Endothelial cell of umbilical vein (primary cell): ENCODE measurements around the gene CD8B2.

Source experiments
- EZH2 ChIP-seq: IDR thresholded peaks from 2 replicates; pipeline ENCODE4 v1.6.1; 2012; ENCODE audit warnings: borderline replicate concordance, low read depth, mild to moderate bottlenecking, moderate library complexity, low read length, inconsistent platforms; ENCODE audit not compliant: severe bottlenecking
- FOS ChIP-seq: IDR thresholded peaks from 2 replicates; pipeline ENCODE4 v1.6.1; 2011; ENCODE audit warnings: mild to moderate bottlenecking, low read length, moderate library complexity, borderline replicate concordance; ENCODE audit not compliant: insufficient read depth
- GATA2 ChIP-seq: IDR thresholded peaks from 2 replicates; pipeline ENCODE4 v1.7.0; 2011; ENCODE audit warnings: low read depth, mild to moderate bottlenecking, moderate library complexity, mixed read lengths, low read length; ENCODE audit not compliant: insufficient read length, insufficient read depth
- JUN ChIP-seq: IDR thresholded peaks from 2 replicates; pipeline ENCODE4 v1.6.1; 2011; ENCODE audit warnings: borderline replicate concordance, low read depth; ENCODE audit not compliant: insufficient read length, insufficient read depth
- POLR2A ChIP-seq: IDR thresholded peaks from 2 replicates; pipeline ENCODE4 v1.6.1; 2012; ENCODE audit warnings: low read depth, mild to moderate bottlenecking, control low read depth, low read length
- POLR2AphosphoS5 ChIP-seq: IDR thresholded peaks from 2 replicates; pipeline ENCODE4 v1.6.1; 2012; ENCODE audit warnings: low read depth, mild to moderate bottlenecking, control low read depth, low read length, moderate library complexity; ENCODE audit not compliant: insufficient read depth
- TF ChIP-seq, protein P1 (sequence below), 2 donors: IDR thresholded peaks; 1 replicate in 1 of 2; 2 replicates in 1 of 2; pipeline ENCODE4 v1.5.1; 2011; ENCODE audit warnings: low read length in 2 of 2, mild to moderate bottlenecking in 2 of 2, moderate library complexity in 2 of 2, control low read depth in 1 of 2, inconsistent platforms in 1 of 2, low read depth in 1 of 2; ENCODE audit not compliant: insufficient read depth in 1 of 2; ENCODE audit errors: extremely low read depth in 1 of 2
- TF ChIP-seq, protein P2 (sequence below): IDR thresholded peaks from 2 replicates; pipeline ENCODE4 v1.6.1; 2011; ENCODE audit not compliant: insufficient read depth, insufficient read length

- TF ChIP-seq, protein P1, sequence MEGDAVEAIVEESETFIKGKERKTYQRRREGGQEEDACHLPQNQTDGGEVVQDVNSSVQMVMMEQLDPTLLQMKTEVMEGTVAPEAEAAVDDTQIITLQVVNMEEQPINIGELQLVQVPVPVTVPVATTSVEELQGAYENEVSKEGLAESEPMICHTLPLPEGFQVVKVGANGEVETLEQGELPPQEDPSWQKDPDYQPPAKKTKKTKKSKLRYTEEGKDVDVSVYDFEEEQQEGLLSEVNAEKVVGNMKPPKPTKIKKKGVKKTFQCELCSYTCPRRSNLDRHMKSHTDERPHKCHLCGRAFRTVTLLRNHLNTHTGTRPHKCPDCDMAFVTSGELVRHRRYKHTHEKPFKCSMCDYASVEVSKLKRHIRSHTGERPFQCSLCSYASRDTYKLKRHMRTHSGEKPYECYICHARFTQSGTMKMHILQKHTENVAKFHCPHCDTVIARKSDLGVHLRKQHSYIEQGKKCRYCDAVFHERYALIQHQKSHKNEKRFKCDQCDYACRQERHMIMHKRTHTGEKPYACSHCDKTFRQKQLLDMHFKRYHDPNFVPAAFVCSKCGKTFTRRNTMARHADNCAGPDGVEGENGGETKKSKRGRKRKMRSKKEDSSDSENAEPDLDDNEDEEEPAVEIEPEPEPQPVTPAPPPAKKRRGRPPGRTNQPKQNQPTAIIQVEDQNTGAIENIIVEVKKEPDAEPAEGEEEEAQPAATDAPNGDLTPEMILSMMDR (IDR thresholded peaks at IDR 0.05; ENCODE audit: extremely low read depth in 1 of 2, insufficient read depth in 1 of 2, low read depth in 1 of 2, low read length in 2 of 2) = no peak
- no peak for TF ChIP-seq POLR2A
- TF ChIP-seq POLR2AphosphoS5 = no peak
- TF ChIP-seq FOS = no peak
- TF ChIP-seq EZH2 = no peak
- TF ChIP-seq, protein P2, sequence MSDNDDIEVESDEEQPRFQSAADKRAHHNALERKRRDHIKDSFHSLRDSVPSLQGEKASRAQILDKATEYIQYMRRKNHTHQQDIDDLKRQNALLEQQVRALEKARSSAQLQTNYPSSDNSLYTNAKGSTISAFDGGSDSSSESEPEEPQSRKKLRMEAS = no peak
- no peak for TF ChIP-seq GATA2
- no peak for TF ChIP-seq JUN
Measured at GRCh38 chr2:106516864-106517263, 29.7 kb downstream of the CD8B2 start.
